ENCODE data around the gene P2RX7.

The P2RX7 gene

GRCh38 chr12:121128908-121129810 is 3.5 kb upstream of the P2RX7 start:
- no peak for TF ChIP-seq CTCF (conservative IDR thresholded peaks at IDR 0.05)
- no peak overlapping the region for H3K27ac ChIP-seq

GRCh38 chr12:121129811-121130147 is 2.9 kb upstream of the P2RX7 start:
- no peak for TF ChIP-seq CTCF (conservative IDR thresholded peaks at IDR 0.05)

GRCh38 chr12:121130866-121131373 is 1.8 kb upstream of the P2RX7 start:
- H3K27ac ChIP-seq: no peak overlapping the region
- no peak for TF ChIP-seq CTCF (conservative IDR thresholded peaks at IDR 0.05)

More at GRCh38 chr12:121129811-121130147, 2.9 kb upstream of the P2RX7 start:
- H3K27ac ChIP-seq: no peak overlapping the region

GRCh38 chr12:121131941-121132341 is 735 bp upstream of the P2RX7 start:
- TF ChIP-seq CTCF (conservative IDR thresholded peaks at IDR 0.05): no peak
- 0 out of 2 replicates have a peak overlapping the region, but pooled peaks have one; percentile 71 for H3K27ac ChIP-seq

- no peak for TF ChIP-seq CTCF (conservative IDR thresholded peaks at IDR 0.05)
These were observed 1.2 kb downstream of the P2RX7 start for GRCh38 chr12:121133838-121134237.

GRCh38 chr12:121135320-121135719 is 2.6 kb downstream of the P2RX7 start:
- TF ChIP-seq CTCF (conservative IDR thresholded peaks at IDR 0.05): no peak
- H3K27ac ChIP-seq: no peak overlapping the region

More at GRCh38 chr12:121133838-121134237, 1.2 kb downstream of the P2RX7 start:
- peak overlapping the region; percentile 71 for H3K27ac ChIP-seq

GRCh38 chr12:121137512-121137911 is 4.8 kb downstream of the P2RX7 start:
- no peak overlapping the region for H3K27ac ChIP-seq
- TF ChIP-seq CTCF (conservative IDR thresholded peaks at IDR 0.05): no peak
